Activated T-cell treated with anti-CD3 and anti-CD28 coated beads for 24 hours (primary cell): ENCODE measurements around the gene GPRC5B.

Source experiments
- DNase-seq: peaks from one replicate; pipeline ENCODE4 v3.0.0-alpha.2; 2020; ENCODE audit warnings: low read depth

GPRC5B gene

GRCh38 chr16:19884611-19885450 lies at the start of gene GPRC5B:
Gene GPRC5B, minus strand, starts transcription at chr16:19884848. Its CDS starts 12,003 bp downstream, at chr16:19872845.
- DNase-seq = no peak

- DNase-seq = no peak
Measured at GRCh38 chr16:19933740-19934139, 49.1 kb upstream of the GPRC5B start.

- DNase-seq = no peak
Measured at GRCh38 chr16:19929062-19929511, 44.4 kb upstream of the GPRC5B start.

- no peak for DNase-seq
Measured at GRCh38 chr16:19928432-19928831, 43.8 kb upstream of the GPRC5B start.

- DNase-seq = no peak
Measured at GRCh38 chr16:19926449-19927390, 42.1 kb upstream of the GPRC5B start.

- no peak for DNase-seq
Measured at GRCh38 chr16:19923396-19923795, 38.7 kb upstream of the GPRC5B start.

- DNase-seq = no peak
Measured at GRCh38 chr16:19919142-19919541, 34.5 kb upstream of the GPRC5B start.

GRCh38 chr16:19916064-19916463 lies 31.4 kb upstream of the GPRC5B start:
- no peak for DNase-seq

GRCh38 chr16:19914877-19915276 lies 30.2 kb upstream of the GPRC5B start:
- no peak for DNase-seq

- no peak for DNase-seq
Measured at GRCh38 chr16:19913340-19913645, 28.6 kb upstream of the GPRC5B start.

GRCh38 chr16:19912455-19913339 lies 28.0 kb upstream of the GPRC5B start:
- no peak for DNase-seq

GRCh38 chr16:19911747-19912454 lies 27.3 kb upstream of the GPRC5B start:
- no peak for DNase-seq

GRCh38 chr16:19911204-19911603 lies 26.6 kb upstream of the GPRC5B start:
- no peak for DNase-seq

GRCh38 chr16:19909750-19910322 lies 25.2 kb upstream of the GPRC5B start:
- DNase-seq = no peak

GRCh38 chr16:19908921-19909320 lies 24.3 kb upstream of the GPRC5B start:
- no peak for DNase-seq

- peak; percentile 60 for DNase-seq
Measured at GRCh38 chr16:19907161-19907992, 22.7 kb upstream of the GPRC5B start.

- no peak for DNase-seq
Measured at GRCh38 chr16:19901164-19901563, 16.5 kb upstream of the GPRC5B start.

GRCh38 chr16:19899605-19899955 lies 14.9 kb upstream of the GPRC5B start:
- DNase-seq = no peak

- no peak for DNase-seq
Measured at GRCh38 chr16:19898924-19899604, 14.4 kb upstream of the GPRC5B start.

- DNase-seq = no peak
Measured at GRCh38 chr16:19898166-19898565, 13.5 kb upstream of the GPRC5B start.
